Measurements from ENCODE around the gene SH3GL1. TPM values are rescaled to one million over a fixed set of nuclear protein-coding genes. Genes with fewer than 3 reads are reported as not detected.
A peak's percentile ranks its signal among the peaks of the same experiment; 100 is the strongest.

Gene SH3GL1
- total RNA-seq, 2 experiments from 2014 or later = 40.3 to 41.1 TPM

DNA sequence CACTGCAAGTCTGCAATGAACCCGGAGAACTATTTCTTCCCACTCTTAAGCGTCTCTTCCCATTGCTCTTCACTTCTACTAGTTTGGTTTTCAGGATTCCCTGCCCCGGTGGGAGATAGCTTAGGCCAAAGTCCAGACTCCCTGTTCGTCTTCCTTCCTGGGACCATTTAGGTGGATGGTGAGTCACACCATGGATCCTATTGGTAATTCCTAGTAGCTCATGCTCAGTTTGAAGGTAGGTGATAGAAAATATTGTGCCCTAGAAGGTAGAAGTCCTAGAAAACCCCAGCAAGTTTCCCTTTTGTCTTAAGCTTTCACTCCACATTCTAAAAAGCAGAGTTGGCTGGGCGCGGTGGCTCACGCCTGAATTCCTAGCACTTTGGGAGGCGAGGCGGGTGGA lies 15.9 kb upstream of the SH3GL1 start:
- no peak overlapping the region for H3K27ac Mint-ChIP-seq
- H3K36me3 Mint-ChIP-seq = peaks cover 17% of the 10 kb centered on the region
- DNase-seq = no peak
- H3K4me1 Mint-ChIP-seq = peaks cover 1% of the 10 kb centered on the region
- no peak overlapping the region for H3K4me3 Mint-ChIP-seq
- no peaks in the 10 kb centered on the region for H3K27me3 Mint-ChIP-seq
- no peaks in the 10 kb centered on the region for H3K9me3 Mint-ChIP-seq

DNA sequence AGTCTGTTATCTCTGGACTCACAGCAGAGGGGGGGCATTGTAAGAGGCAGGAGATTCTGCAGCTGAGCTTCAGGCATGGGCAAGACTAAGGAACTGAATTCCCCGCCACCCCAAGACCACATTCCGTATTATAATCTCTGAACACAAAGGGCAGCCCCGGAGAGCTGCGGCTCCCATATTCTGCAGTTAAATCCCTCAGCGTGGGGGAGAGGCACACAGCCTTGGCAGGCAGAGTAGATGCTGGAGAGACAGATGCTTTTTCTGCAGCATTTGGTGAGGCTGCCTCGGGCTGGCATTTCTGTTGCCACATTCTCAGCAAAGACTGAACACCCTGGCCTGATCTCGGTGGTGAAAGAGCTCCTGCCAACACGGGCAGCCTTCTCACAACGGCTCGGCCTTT lies 15.0 kb upstream of the SH3GL1 start:
- no peak for DNase-seq
- H3K36me3 Mint-ChIP-seq = peaks cover 17% of the 10 kb centered on the region
- no peaks in the 10 kb centered on the region for H3K9me3 Mint-ChIP-seq
- no peak overlapping the region for H3K4me3 Mint-ChIP-seq
- no peak overlapping the region for H3K27ac Mint-ChIP-seq
- H3K27me3 Mint-ChIP-seq = no peaks in the 10 kb centered on the region
- peaks cover 1% of the 10 kb centered on the region for H3K4me1 Mint-ChIP-seq

DNA sequence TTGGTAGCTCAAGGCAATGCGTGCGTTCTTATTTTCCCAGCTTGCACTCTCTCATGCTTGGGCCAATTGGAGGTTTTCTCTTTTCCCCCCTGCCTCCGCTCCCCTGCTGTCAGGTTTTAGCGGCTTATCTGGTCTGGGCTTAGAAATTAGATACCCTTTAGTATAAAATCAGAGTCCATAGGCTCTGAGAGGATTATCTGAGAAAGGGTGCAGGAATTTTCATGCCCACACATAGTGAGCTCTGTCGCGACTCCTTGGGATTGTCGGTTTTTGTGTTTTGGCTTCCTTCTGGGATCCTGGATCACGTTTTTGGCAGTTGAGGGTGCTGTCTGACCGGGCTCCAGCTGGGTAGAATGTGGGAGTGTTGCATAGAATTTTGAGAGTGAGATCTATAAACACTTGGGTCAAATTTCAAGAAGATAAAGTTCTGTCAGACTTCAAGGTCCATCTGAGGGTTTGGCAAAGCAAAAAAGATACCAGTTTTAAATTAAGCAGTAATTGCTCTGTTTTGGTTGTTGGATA lies 14.5 kb upstream of the SH3GL1 start:
- Mint-ChIP-seq H3K4me3 (no peak overlapping the region), H3K36me3 (peaks cover 15% of the 10 kb centered on the region), H3K4me1 (peaks cover 1% of the 10 kb centered on the region), H3K27me3 (no peaks in the 10 kb centered on the region), H3K9me3 (no peaks in the 10 kb centered on the region), H3K27ac (no peak overlapping the region)
- no peak for DNase-seq

DNA sequence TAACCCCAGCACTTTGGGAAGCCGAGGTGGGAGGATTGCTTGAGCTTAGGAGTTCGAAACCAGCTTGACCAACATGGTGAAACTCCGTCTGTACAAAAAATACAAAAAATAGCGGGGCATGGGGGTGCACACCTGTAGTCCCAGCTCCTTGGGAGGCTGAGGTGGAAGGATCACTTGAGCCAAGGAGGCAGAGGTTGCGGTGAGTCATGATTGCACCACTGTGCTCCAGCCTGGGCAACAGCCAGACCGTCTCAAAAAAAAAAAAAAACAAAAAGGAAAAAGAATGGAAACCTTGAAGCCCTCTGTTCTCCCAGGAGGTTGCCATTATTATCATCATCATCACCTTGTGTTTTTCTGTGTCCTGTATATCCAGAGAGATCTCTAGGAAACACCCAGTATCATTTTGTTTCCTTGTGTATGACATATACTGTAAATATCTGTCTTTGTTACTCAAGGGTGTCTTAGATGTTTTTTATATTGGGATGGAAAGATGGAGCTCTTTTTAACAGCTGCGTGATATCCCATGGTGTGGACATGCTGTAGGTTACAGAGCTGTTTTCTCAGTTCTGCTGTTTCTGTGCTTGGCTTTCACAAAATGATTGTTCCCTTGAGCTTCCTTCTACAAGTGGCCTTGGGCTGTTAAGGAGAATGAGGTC lies 13.9 kb upstream of the SH3GL1 start:
- peaks cover 1% of the 10 kb centered on the region for H3K4me1 Mint-ChIP-seq
- H3K4me3 Mint-ChIP-seq = no peak overlapping the region

DNA sequence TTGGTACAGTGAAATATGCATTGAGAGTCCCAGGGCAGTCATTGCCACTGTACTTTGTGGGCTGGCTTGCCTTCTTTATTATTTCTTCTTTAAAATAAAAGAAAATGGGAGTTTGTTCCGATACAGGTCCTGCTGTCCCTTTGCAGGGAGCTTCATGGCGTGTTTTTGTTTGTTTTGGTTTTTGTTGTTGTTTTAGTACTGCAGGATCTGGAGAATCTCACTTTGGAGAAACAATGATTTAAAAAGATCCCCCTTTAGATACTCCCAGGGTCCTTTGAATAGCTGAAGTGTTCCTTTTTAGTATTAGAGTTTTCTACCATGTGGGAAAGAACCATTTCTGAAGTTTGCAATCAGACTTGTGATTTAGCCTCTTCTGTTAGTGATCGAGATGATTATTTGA lies 13.2 kb upstream of the SH3GL1 start:
- Mint-ChIP-seq H3K4me3 (no peak overlapping the region), H3K36me3 (peaks cover 21% of the 10 kb centered on the region), H3K4me1 (peaks cover 1% of the 10 kb centered on the region), H3K9me3 (no peaks in the 10 kb centered on the region), H3K27me3 (no peaks in the 10 kb centered on the region), H3K27ac (no peak overlapping the region)
- no peak for DNase-seq

More for the DNA sequence above, 13.9 kb upstream of the SH3GL1 start:
- H3K27ac Mint-ChIP-seq = no peak overlapping the region
- no peak for DNase-seq
- no peaks in the 10 kb centered on the region for H3K27me3 Mint-ChIP-seq
- peaks cover 14% of the 10 kb centered on the region for H3K36me3 Mint-ChIP-seq
- H3K9me3 Mint-ChIP-seq = no peaks in the 10 kb centered on the region

DNA sequence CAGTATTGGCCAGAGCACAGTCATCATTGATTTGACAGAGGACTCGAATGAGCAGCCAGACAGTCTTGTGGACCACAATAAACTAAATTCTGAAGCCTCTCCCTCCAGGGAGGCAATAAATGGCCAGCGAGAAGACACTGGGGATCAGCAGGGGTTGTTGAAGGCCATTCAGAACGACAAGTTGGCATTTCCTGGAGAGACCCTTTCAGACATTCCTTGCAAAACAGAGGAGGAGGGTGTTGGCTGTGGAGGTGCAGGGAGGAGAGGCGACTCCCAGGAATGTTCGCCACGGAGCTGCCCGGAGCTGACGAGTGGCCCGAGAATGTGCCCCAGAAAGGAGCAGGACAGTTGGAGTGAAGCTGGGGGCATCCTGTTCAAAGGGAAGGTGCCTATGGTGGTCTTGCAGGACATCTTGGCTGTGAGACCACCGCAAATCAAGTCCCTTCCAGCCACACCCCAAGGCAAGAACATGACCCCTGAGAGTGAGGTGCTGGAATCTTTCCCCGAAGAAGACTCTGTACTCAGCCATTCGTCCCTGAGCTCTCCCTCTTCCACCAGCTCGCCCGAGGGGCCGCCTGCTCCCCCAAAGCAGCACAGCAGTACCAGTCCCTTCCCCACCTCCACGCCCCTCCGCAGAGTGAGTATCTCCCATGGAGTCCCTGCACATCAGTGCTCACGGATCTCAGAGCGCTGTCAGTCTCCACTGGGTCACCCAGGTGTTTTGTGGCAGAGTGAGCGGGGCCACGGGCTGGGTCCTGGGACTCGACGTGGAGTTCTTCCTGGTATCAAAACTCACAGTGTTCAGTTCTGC lies 9.0 kb upstream of the SH3GL1 start:
- H3K27ac Mint-ChIP-seq = no peak overlapping the region
- peaks cover 10% of the 10 kb centered on the region for H3K4me1 Mint-ChIP-seq
- DNase-seq = no peak
- no peak overlapping the region for H3K4me3 Mint-ChIP-seq
- no peaks in the 10 kb centered on the region for H3K27me3 Mint-ChIP-seq
- H3K36me3 Mint-ChIP-seq = peaks cover 39% of the 10 kb centered on the region
- no peaks in the 10 kb centered on the region for H3K9me3 Mint-ChIP-seq

DNA sequence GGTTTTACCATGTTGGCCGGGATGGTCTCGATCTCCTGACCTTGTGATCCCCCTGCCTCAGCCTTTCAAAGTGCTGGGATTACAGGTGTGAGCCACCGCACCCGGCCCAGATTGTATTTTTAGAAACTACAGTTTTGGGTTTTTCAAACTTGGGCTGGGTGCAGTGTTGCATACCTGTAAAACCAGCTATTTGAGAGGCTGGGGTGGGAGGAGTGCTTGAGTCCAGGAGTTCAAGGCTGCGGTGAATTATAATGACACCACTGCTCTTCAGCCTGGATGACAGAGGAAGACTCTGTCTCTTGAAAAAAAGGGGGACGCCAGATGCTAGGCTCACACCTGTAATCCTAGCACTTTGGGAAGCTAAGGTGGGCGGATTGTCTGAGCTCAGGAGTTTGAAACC lies 6.3 kb upstream of the SH3GL1 start:
- H3K27ac Mint-ChIP-seq = no peak overlapping the region
- peaks cover 21% of the 10 kb centered on the region for H3K4me1 Mint-ChIP-seq
- H3K4me3 Mint-ChIP-seq = no peak overlapping the region
- peaks cover 44% of the 10 kb centered on the region for H3K36me3 Mint-ChIP-seq
- H3K27me3 Mint-ChIP-seq = no peaks in the 10 kb centered on the region
- no peaks in the 10 kb centered on the region for H3K9me3 Mint-ChIP-seq
- no peak for DNase-seq

DNA sequence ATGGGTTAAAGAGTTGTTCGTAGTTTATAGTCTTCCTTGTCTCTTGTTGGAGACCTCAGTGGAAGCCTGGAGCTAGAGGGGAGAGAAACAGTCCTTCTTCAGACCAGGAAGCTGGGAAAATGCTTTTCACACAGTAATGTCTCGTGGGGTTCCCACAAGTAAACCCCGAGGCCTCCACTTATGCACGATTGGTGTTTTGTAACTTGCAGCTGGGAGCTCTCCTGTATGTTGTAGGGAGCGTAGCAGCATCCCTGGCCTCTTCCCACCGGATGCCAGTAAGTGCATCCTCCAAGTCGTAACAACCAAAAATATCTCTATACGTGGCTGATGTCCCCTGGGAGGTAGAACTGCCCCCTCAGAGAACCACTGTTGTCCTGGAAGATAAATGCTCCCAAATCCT lies 5.6 kb upstream of the SH3GL1 start:
- H3K4me1 Mint-ChIP-seq = peaks cover 27% of the 10 kb centered on the region
- H3K27ac Mint-ChIP-seq = no peak overlapping the region
- H3K36me3 Mint-ChIP-seq = peaks cover 44% of the 10 kb centered on the region
- no peak for DNase-seq
- H3K27me3 Mint-ChIP-seq = no peaks in the 10 kb centered on the region
- H3K4me3 Mint-ChIP-seq = no peak overlapping the region
- H3K9me3 Mint-ChIP-seq = no peaks in the 10 kb centered on the region

DNA sequence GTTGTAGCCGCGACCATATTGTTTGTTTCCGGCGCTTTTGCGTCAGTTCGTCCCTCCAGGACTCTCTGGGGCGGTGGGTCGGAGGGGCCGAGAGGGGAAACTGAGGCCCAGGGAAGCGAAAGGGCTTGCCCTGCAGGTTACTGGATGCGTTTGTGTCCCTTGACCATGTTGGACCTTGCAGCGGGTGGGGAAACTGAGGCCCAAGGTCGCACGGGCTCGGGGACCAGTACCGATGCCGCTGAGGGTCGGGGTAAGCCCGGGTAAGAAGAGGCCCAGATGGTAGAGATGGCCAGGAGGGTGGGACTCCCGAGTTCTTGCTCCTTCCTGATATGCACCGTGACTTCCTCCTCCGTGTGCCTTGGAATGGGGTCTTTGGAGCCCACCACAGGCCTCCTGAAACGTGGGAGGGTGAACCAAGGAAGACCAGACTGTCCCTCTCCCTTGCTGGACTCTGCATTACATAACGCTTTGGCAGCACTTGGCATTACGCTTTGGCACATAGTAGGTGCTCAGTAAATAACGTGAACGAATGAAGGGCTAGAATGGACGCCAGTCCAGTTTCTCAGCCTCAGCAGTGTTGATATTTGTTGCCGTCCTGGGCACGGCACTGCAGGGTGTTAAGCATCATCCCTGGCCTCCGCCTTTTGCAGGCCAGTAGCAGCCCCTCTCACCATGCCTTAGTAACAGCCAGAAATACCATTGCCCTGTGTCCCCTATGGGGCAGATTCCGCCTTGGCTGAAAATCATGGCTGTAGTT lies 2.8 kb upstream of the SH3GL1 start:
- peak overlapping the region; percentile 87 for H3K27ac Mint-ChIP-seq
- H3K27me3 Mint-ChIP-seq = no peaks in the 10 kb centered on the region
- peak overlapping the region; percentile 92 for H3K4me3 Mint-ChIP-seq
- peaks cover 46% of the 10 kb centered on the region for H3K36me3 Mint-ChIP-seq
- peaks cover 34% of the 10 kb centered on the region for H3K4me1 Mint-ChIP-seq
- H3K9me3 Mint-ChIP-seq = no peaks in the 10 kb centered on the region
- no peak for DNase-seq

DNA sequence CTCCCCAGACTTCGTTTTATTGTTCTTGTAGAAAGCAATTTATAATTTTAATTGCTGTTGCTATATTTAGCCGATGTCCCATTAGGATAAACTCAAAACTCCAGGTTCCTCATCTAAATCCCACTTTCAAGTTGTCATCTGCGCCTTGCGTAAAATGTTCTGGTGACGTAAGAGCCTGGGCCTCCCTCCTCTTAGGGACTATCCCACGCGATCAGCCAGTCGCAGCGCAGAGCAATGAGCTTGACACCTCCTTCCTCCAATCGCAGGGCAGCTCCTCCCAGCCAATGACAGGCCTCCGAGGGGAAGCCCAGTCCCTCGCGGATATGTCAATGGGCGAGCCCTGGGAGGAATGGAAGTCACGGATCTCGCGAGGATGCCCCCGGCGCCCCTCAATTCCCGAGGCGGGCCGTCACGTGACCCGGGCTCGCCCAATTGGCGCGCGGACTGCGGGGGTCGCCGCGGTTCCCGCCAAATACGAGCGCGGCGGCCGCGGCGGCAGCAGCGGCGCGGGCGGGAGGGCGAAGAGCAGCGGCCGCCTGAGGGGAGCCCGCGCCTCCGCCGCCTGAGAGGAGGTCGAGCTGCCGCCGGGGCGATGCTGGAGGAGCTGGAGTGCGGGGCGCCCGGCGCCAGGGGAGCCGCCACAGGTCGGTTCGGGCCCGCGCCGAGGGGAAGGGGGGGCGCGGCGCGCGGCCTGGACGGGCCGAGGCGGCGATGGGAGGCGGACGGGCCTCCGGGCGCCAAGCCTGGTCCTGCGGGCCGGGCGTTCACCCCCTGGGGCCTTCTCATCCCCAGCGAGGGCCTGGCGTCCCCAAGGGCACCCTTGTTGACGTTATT lies 2.0 kb upstream of the SH3GL1 start, which contains the start of gene CHAF1A:
Gene CHAF1A, plus strand, starts transcription at position 470 of the 834 bp plus-strand sequence. Its CDS starts 123 bp downstream, at position 593.
- Mint-ChIP-seq H3K36me3 (peaks cover 44% of the 10 kb centered on the region), H3K9me3 (no peaks in the 10 kb centered on the region), H3K27me3 (no peaks in the 10 kb centered on the region), H3K27ac (peak within 1 kb of the TSS; percentile 96), H3K4me1 (peaks cover 36% of the 10 kb centered on the region), H3K4me3 (peak within 1 kb of the TSS; percentile 92)
- DNase-seq = peak; percentile 99

DNA sequence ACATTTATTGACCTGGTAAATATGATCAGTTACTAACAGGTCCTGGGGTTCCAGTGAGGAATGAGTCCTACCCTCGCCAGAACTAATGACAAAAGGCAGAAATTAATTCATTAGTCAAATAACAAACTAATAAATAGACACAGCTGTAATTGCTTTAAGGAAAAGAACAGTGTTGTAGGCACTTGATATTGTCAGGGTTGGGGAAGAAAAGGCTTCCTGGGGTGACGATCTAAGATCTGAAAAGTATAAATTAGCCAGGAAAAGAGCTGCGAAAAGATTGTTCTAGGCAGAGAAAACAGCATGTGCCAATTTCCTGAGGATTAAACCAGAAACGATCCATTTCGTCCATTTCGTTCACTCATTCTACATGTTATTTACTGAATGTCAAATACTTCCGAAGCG lies 1.4 kb upstream of the SH3GL1 start:
- H3K9me3 Mint-ChIP-seq = no peaks in the 10 kb centered on the region

DNA sequence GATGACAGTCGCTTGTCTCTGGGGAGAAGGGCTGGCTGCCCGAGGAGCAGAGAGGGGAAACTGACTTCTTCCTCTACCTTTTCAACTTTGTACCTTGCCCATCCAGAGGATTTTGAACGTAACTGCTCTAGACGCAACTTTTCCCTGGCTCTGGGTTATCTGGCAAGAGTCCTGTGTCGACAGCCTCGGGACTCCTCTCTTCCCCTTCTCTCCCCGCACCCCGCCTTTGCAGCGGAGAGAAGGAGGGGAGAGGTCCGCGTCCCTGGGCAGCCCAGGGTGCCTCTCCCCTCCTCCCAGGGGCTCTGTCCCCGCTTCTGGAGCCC lies 574 bp downstream of the SH3GL1 start:
- Mint-ChIP-seq H3K9me3 (no peaks in the 10 kb centered on the region), H3K27ac (peak overlapping the region; percentile 93), H3K27me3 (no peaks in the 10 kb centered on the region), H3K4me1 (peaks cover 42% of the 10 kb centered on the region), H3K4me3 (peak overlapping the region; percentile 95), H3K36me3 (peaks cover 31% of the 10 kb centered on the region)
- DNase-seq = no peak

More for the DNA sequence above, 1.4 kb upstream of the SH3GL1 start:
- peak overlapping the region; percentile 96 for H3K27ac Mint-ChIP-seq
- H3K27me3 Mint-ChIP-seq = no peaks in the 10 kb centered on the region
- no peak for DNase-seq
- peaks cover 44% of the 10 kb centered on the region for H3K36me3 Mint-ChIP-seq
- H3K4me3 Mint-ChIP-seq = peak overlapping the region; percentile 92
- H3K4me1 Mint-ChIP-seq = peaks cover 39% of the 10 kb centered on the region

DNA sequence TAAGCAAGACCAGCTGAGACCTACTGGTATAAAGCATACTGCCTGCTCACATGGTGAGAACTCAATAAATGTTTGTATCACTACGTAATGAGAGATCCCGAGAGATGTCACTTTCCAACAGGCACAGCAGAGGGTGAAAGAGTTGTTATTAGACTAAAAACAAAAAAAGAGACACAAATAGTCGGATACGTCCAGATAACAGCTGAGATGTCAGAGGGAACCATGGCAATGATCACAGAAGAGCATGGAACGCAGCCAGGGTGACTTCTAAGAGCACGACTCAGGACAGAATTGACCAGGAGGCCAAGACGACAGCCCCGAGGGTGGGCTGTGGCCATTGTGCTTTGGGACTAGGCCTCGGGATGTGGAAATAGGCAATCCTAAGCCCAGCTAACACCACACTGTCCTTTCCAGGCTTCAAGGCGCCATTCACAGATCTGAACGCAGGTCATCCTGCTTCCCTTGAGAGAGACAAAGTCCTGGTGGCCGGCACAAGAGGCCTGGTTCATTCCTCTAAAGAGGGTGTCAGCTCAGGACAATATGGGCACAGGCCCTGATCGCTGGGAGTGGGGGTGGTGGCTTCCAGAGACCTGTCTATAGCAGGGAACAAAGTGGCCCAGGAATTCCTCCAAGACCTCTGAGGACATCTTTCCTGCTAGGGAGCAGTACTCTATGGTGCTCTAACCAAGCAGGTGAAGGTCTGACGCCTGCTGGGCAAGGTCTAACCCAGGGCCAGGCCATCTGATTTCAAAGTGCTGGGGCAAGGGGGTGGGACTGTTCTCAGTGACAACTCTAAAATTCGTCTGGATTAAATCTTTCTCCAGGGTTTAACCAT lies 3.2 kb downstream of the SH3GL1 start:
- no peak for DNase-seq
- Mint-ChIP-seq H3K36me3 (peaks cover 17% of the 10 kb centered on the region), H3K27me3 (no peaks in the 10 kb centered on the region), H3K4me3 (no peak overlapping the region), H3K27ac (no peak overlapping the region), H3K9me3 (no peaks in the 10 kb centered on the region), H3K4me1 (peaks cover 41% of the 10 kb centered on the region)

All from activated naive CD8-positive, alpha-beta T cell treated with anti-CD3 and anti-CD28 coated beads for 36 hours (primary cell).